Smooth muscle cell (in vitro differentiated cells): ENCODE results near the gene MAN1B1. TPM values are rescaled to one million over a fixed set of nuclear protein-coding genes. Genes with fewer than 3 reads are reported as not detected.
"Not testable (repeated sequence)": the region's sequence is repeated elsewhere in the genome, so short reads cannot be mapped to it uniquely, and the experiment has no call there.

Experiments used
- DNase-seq: peaks from one replicate; lab custom pipeline; 2025; ENCODE audit not compliant: unreplicated experiment; lab: John Stamatoyannopoulos, UW
- H2AFZ ChIP-seq: fragments of 200-600 bp; sonication (generic); 2 replicates; pipeline ENCODE4 v1.6.0; 2016; ENCODE audit warnings: antibody characterized with exemption, low read depth, mild to moderate bottlenecking
- H3F3A ChIP-seq: fragments of 200-600 bp; sonication (generic); 2 replicates; pipeline ENCODE4 v1.6.0; 2017; ENCODE audit warnings: antibody characterized with exemption, low read depth
- H3K27ac ChIP-seq: fragments of 200-600 bp; sonication (generic); 2 replicates; pipeline ENCODE4 v1.5.1; 2016; ENCODE audit warnings: low read depth, mild to moderate bottlenecking
- H3K27me3 ChIP-seq: fragments of 200-600 bp; sonication (generic); 2 replicates; pipeline ENCODE4 v1.6.1; 2016; ENCODE audit warnings: low read depth, mild to moderate bottlenecking
- H3K36me3 ChIP-seq: fragments of 200-600 bp; sonication (generic); 2 replicates; pipeline ENCODE4 v1.5.1; 2016; ENCODE audit warnings: low read depth
- H3K4me1 ChIP-seq: fragments of 200-600 bp; sonication (generic); 2 replicates; pipeline ENCODE4 v1.5.1; 2016; ENCODE audit warnings: low read depth
- H3K4me2 ChIP-seq: fragments of 200-600 bp; sonication (generic); 2 replicates; pipeline ENCODE4 v1.6.0; 2016; ENCODE audit warnings: mild to moderate bottlenecking
- H3K4me3 ChIP-seq: fragments of 200-600 bp; sonication (generic); 2 replicates; pipeline ENCODE4 v1.5.1; 2016; ENCODE audit warnings: mild to moderate bottlenecking
- H3K79me2 ChIP-seq: fragments of 200-600 bp; sonication (generic); 2 replicates; pipeline ENCODE4 v1.6.0; 2016; ENCODE audit warnings: low read depth, mild to moderate bottlenecking
- H3K9ac ChIP-seq: fragments of 200-600 bp; sonication (generic); 2 replicates; pipeline ENCODE4 v1.6.0; 2016; ENCODE audit warnings: low read depth
- H3K9me3 ChIP-seq: fragments of 200-600 bp; sonication (generic); replicated peaks from 2 replicates; pipeline ENCODE4 v1.5.1; 2016; ENCODE audit warnings: low read depth
- H4K20me1 ChIP-seq: fragments of 200-600 bp; sonication (generic); 2 replicates; pipeline ENCODE4 v1.6.0; 2016; ENCODE audit warnings: low read depth
- CTCF ChIP-seq: fragments of 200-600 bp; sonication (generic); IDR thresholded peaks from 2 replicates; pipeline ENCODE4 v1.5.1; 2017; ENCODE audit warnings: borderline replicate concordance, mild to moderate bottlenecking, antibody characterized with exemption; ENCODE audit not compliant: insufficient read depth, poor library complexity, severe bottlenecking
- WGBS: methylation state at CpG from one replicate; pipeline ENCODE4 v1.1.7; 2016; ENCODE audit warnings: low lambda C conversion rate; 5-methylcytosine and 5-hydroxymethylcytosine counted together
- polyA plus RNA-seq: library from polyadenylated mRNA; unstranded; fragments of >200 nt; fragmentation: Nextera tagmentation; extraction: Ambion mirVana; gene quantifications from 2 replicates; pipeline ENCODE4 v1.2.1, GENCODE V29; 2016
- total RNA-seq: library from RNA; depleted of rRNA; stranded (reverse); fragments of >200 nt; gene quantifications from 2 replicates; pipeline ENCODE4 v1.2.3, GENCODE V29; 2014

Gene MAN1B1
- total and polyA plus RNA-seq, 2 experiments from 2014 or later, result 62.9 to 97.1 TPM

GRCh38 chr9:137057545-137057944 is 29.2 kb upstream of the MAN1B1 start:
- no peak overlapping the region for H3K27ac ChIP-seq
- no peak overlapping the region for H3K4me2 ChIP-seq
- no peaks in the 10 kb centered on the region for H3F3A ChIP-seq
- WGBS, result 88% methylated on average over 16 of the region's 16 CpGs
- no peak overlapping the region for H3K9ac ChIP-seq
- H2AFZ ChIP-seq, result no peak overlapping the region
- H3K9me3 ChIP-seq, result no peaks in the 10 kb centered on the region
- H3K4me3 ChIP-seq, result no peak overlapping the region
- peaks cover 9% of the 10 kb centered on the region for H3K4me1 ChIP-seq
- peaks cover 33% of the 10 kb centered on the region for H3K27me3 ChIP-seq
- no peaks in the 10 kb centered on the region for H3K36me3 ChIP-seq
- H4K20me1 ChIP-seq, result no peaks in the 10 kb centered on the region
- no peak for DNase-seq
- TF ChIP-seq CTCF, result no peak
- H3K79me2 ChIP-seq, result no peaks in the 10 kb centered on the region

- no peak overlapping the region for H3K9ac ChIP-seq
- no peak overlapping the region for H3K4me3 ChIP-seq
- H2AFZ ChIP-seq, result no peak overlapping the region
- no peaks in the 10 kb centered on the region for H3K36me3 ChIP-seq
- peaks cover 21% of the 10 kb centered on the region for H3K27me3 ChIP-seq
- no peak for DNase-seq
- H3K4me1 ChIP-seq, result peaks cover 4% of the 10 kb centered on the region
- no peak overlapping the region for H3K27ac ChIP-seq
- TF ChIP-seq CTCF, result no peak
- no peak overlapping the region for H3K4me2 ChIP-seq
- H4K20me1 ChIP-seq, result no peaks in the 10 kb centered on the region
- no peaks in the 10 kb centered on the region for H3K9me3 ChIP-seq
- H3F3A ChIP-seq, result no peaks in the 10 kb centered on the region
- no peaks in the 10 kb centered on the region for H3K79me2 ChIP-seq
- WGBS, result 89% methylated on average over 9 of the region's 9 CpGs
Observed at GRCh38 chr9:137058521-137059234, 28.1 kb upstream of the MAN1B1 start.

- Histone ChIP-seq H4K20me1 (no peaks in the 10 kb centered on the region), H3K4me3 (no peak overlapping the region), H3K4me2 (no peak overlapping the region), H2AFZ (no peak overlapping the region), H3K9me3 (no peaks in the 10 kb centered on the region), H3F3A (no peaks in the 10 kb centered on the region), H3K9ac (no peak overlapping the region), H3K4me1 (no peaks in the 10 kb centered on the region), H3K36me3 (no peaks in the 10 kb centered on the region), H3K27me3 (no peaks in the 10 kb centered on the region), H3K27ac (no peak overlapping the region), H3K79me2 (no peaks in the 10 kb centered on the region)
- 91% methylated on average over 15 of the region's 15 CpGs for WGBS
- TF ChIP-seq CTCF, result no peak
- no peak for DNase-seq
Observed at GRCh38 chr9:137062384-137062783, 24.4 kb upstream of the MAN1B1 start.

- H4K20me1 ChIP-seq, H3K27me3 ChIP-seq, H3K4me3 ChIP-seq, H3F3A ChIP-seq, DNase-seq, H3K79me2 ChIP-seq, H3K27ac ChIP-seq, H3K9ac ChIP-seq, H3K4me2 ChIP-seq, H2AFZ ChIP-seq, H3K36me3 ChIP-seq, H3K4me1 ChIP-seq, H3K9me3 ChIP-seq: not testable (repeated sequence)
- 91% methylated on average over 9 of the region's 9 CpGs for WGBS
Observed at GRCh38 chr9:137062798-137063197, 24.0 kb upstream of the MAN1B1 start.
